Panc1 (cell line): Measurements from ENCODE around the gene ITGA8.
"Not testable (repeated sequence)": the region's sequence is repeated elsewhere in the genome, so short reads cannot be mapped to it uniquely, and the experiment has no call there.

Source experiments
- POLR2AphosphoS5 ChIP-seq: IDR thresholded peaks from 2 replicates; pipeline ENCODE4 v1.6.1; 2012; ENCODE audit warnings: mild to moderate bottlenecking, low read depth, low read length, moderate library complexity
- SIN3A ChIP-seq: IDR thresholded peaks from 2 replicates; pipeline ENCODE4 v1.6.1; 2012; ENCODE audit warnings: low read depth, mild to moderate bottlenecking, low read length, moderate library complexity, borderline replicate concordance; ENCODE audit not compliant: insufficient read depth
- TCF7L2 ChIP-seq: IDR thresholded peaks from 2 replicates; pipeline ENCODE4 v1.6.1; 2011; ENCODE audit warnings: mild to moderate bottlenecking, low read depth, low read length, inconsistent platforms
- TF ChIP-seq, protein P1 (sequence below): fragments of 450-650 bp; IDR thresholded peaks from 2 replicates; pipeline ENCODE4 v1.5.1; 2017; ENCODE audit warnings: mild to moderate bottlenecking
- TF ChIP-seq, protein P2 (sequence below), 2 experiments: IDR thresholded peaks; 2 replicates each; pipeline ENCODE4 v1.6.1; 2011 to 2012; ENCODE audit warnings: low read depth in 2 of 2, control low read depth in 1 of 2, low read length in 1 of 2, mild to moderate bottlenecking in 1 of 2, moderate library complexity in 1 of 2; ENCODE audit not compliant: insufficient read depth in 1 of 2

- TF ChIP-seq, protein P1, sequence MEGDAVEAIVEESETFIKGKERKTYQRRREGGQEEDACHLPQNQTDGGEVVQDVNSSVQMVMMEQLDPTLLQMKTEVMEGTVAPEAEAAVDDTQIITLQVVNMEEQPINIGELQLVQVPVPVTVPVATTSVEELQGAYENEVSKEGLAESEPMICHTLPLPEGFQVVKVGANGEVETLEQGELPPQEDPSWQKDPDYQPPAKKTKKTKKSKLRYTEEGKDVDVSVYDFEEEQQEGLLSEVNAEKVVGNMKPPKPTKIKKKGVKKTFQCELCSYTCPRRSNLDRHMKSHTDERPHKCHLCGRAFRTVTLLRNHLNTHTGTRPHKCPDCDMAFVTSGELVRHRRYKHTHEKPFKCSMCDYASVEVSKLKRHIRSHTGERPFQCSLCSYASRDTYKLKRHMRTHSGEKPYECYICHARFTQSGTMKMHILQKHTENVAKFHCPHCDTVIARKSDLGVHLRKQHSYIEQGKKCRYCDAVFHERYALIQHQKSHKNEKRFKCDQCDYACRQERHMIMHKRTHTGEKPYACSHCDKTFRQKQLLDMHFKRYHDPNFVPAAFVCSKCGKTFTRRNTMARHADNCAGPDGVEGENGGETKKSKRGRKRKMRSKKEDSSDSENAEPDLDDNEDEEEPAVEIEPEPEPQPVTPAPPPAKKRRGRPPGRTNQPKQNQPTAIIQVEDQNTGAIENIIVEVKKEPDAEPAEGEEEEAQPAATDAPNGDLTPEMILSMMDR = not testable (repeated sequence)
- TF ChIP-seq, protein P2, sequence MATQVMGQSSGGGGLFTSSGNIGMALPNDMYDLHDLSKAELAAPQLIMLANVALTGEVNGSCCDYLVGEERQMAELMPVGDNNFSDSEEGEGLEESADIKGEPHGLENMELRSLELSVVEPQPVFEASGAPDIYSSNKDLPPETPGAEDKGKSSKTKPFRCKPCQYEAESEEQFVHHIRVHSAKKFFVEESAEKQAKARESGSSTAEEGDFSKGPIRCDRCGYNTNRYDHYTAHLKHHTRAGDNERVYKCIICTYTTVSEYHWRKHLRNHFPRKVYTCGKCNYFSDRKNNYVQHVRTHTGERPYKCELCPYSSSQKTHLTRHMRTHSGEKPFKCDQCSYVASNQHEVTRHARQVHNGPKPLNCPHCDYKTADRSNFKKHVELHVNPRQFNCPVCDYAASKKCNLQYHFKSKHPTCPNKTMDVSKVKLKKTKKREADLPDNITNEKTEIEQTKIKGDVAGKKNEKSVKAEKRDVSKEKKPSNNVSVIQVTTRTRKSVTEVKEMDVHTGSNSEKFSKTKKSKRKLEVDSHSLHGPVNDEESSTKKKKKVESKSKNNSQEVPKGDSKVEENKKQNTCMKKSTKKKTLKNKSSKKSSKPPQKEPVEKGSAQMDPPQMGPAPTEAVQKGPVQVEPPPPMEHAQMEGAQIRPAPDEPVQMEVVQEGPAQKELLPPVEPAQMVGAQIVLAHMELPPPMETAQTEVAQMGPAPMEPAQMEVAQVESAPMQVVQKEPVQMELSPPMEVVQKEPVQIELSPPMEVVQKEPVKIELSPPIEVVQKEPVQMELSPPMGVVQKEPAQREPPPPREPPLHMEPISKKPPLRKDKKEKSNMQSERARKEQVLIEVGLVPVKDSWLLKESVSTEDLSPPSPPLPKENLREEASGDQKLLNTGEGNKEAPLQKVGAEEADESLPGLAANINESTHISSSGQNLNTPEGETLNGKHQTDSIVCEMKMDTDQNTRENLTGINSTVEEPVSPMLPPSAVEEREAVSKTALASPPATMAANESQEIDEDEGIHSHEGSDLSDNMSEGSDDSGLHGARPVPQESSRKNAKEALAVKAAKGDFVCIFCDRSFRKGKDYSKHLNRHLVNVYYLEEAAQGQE (IDR thresholded peaks at IDR 0.05; ENCODE audit: insufficient read depth in 1 of 2, low read depth in 2 of 2, low read length in 1 of 2) = not testable (repeated sequence)
- not testable (repeated sequence) for TF ChIP-seq POLR2AphosphoS5, SIN3A, TCF7L2
These were observed 184.7 kb downstream of the ITGA8 start for GRCh38 chr10:15534928-15535538.
